ENCODE data around the gene DHPS. TPM values are rescaled to one million over a fixed set of nuclear protein-coding genes. Genes with fewer than 3 reads are reported as not detected.

Gene DHPS
- total RNA-seq, 6 donors from 2014 or later = 71.6 to 190 (median 94.3) TPM

DNA sequence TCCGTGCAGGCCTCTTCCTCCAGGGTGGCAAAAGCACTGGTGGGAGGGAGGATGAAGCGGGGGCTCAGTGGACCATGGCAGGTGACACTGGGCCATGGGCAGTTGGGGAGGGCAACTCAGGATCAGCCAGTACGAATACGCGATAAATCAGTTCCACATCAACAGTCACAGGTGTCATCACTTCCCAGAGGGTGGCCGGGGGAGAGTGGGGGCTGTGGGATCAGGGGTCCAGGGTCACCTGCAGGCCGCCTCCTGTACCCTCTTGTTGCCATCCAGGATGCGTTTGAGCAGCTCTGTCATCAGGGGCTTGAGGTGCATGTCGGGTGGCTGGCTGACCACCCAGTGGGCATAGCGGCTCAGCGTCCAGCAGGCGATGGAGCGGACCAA is 24.6 kb upstream of the DHPS start:
- Histone ChIP-seq H3K9me3 (no peaks in the 10 kb centered on the region), H3K36me3 (peaks cover 55 to 100% (median 86%) of the 10 kb centered on the region in 4 donors), H3K4me3 (no peak overlapping the region), H3K27ac (no peak overlapping the region), H3K4me1 (no peaks in the 10 kb centered on the region), H3K27me3 (no peaks in the 10 kb centered on the region)
- no peak for TF ChIP-seq POLR2A (IDR thresholded peaks at IDR 0.05)
- TF ChIP-seq, protein P1, sequence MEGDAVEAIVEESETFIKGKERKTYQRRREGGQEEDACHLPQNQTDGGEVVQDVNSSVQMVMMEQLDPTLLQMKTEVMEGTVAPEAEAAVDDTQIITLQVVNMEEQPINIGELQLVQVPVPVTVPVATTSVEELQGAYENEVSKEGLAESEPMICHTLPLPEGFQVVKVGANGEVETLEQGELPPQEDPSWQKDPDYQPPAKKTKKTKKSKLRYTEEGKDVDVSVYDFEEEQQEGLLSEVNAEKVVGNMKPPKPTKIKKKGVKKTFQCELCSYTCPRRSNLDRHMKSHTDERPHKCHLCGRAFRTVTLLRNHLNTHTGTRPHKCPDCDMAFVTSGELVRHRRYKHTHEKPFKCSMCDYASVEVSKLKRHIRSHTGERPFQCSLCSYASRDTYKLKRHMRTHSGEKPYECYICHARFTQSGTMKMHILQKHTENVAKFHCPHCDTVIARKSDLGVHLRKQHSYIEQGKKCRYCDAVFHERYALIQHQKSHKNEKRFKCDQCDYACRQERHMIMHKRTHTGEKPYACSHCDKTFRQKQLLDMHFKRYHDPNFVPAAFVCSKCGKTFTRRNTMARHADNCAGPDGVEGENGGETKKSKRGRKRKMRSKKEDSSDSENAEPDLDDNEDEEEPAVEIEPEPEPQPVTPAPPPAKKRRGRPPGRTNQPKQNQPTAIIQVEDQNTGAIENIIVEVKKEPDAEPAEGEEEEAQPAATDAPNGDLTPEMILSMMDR (IDR thresholded peaks at IDR 0.05) = no peak
- no peak for TF ChIP-seq EP300 (IDR thresholded peaks at IDR 0.05)
- TF ChIP-seq POLR2AphosphoS5 (IDR thresholded peaks at IDR 0.05) = no peak
- no peak for DNase-seq
- no peak for ATAC-seq (ENCODE audit: low FRiP score in 2 of 2)
- WGBS, 2 donors = 96 to 98% methylated on average over 13 of the region's 13 CpGs

DNA sequence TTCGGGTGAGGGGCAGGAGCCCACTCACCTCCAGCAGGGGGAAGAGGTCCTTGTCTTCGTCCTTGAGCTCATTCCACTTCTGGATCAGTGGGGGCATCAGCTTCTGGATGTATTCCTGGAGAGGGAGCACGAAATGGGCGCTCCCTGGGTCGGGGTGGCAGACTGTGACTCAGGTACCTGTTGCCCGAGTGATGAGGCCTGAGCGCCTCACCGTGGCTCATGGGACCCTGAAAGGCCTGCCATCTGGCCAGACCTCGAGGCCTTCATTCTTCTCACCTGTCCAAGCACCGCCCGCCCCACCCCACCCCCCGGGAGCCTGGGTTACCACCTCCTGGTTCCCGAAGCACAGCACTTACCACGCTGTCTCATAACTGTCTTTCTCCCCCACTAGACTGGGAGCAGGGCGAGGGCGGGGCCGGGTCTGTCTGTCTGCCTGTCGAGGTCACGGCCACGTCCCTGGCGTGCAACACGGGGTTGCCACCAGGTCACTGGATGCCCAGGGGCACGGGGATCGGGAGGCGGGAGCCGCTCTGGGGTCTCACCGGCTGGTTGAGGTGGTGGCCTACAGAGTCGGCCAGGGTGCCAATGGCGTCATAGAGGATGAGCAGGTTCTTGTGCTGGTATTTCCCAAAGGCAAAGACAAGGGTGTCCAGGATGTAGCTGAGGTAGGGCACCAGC is 24.1 kb upstream of the DHPS start:
- peaks cover 55 to 100% (median 86%) of the 10 kb centered on the region in 4 donors for H3K36me3 ChIP-seq
- DNase-seq = no peak

DNA sequence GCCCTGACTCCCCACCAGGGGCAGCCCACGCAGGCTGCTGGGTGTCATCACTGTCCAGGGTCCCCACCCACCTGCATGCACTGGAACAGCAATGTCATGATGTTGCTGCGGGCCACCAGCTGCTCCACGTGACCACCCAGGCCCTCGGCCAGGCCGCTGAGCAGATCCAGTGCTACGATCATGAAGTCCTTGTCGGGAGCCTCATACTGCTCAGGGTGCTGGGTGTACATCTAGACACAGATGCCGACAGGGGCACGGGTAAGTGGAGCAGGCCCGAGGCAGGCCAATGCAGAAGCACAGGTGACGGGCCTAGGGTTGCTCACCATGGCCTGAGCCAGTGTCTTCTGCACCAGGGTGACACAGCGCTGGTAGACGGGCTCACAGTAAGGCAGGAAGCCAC is 23.5 kb upstream of the DHPS start:
- no peaks in the 10 kb centered on the region for H3K27me3 ChIP-seq
- H3K4me3 ChIP-seq = no peak overlapping the region
- H3K4me1 ChIP-seq = no peaks in the 10 kb centered on the region
- peaks cover 51 to 100% (median 86%) of the 10 kb centered on the region in 4 donors for H3K36me3 ChIP-seq
- TF ChIP-seq, protein P1 (IDR thresholded peaks at IDR 0.05) = no peak
- TF ChIP-seq POLR2AphosphoS5 (IDR thresholded peaks at IDR 0.05) (no peak), EP300 (IDR thresholded peaks at IDR 0.05) (no peak), POLR2A (IDR thresholded peaks at IDR 0.05) (no peak)
- no peaks in the 10 kb centered on the region for H3K9me3 ChIP-seq
- 94 to 100% methylated on average over 5 to 13 of the region's 13 CpGs for WGBS, 2 donors
- no peak overlapping the region for H3K27ac ChIP-seq
- ATAC-seq (ENCODE audit: low FRiP score in 2 of 2) = no peak
- no peak for DNase-seq

More for the DNA sequence above, 24.1 kb upstream of the DHPS start:
- no peak for ATAC-seq (ENCODE audit: low FRiP score in 2 of 2)
- TF ChIP-seq, protein P1 (IDR thresholded peaks at IDR 0.05) = no peak
- TF ChIP-seq POLR2AphosphoS5 (IDR thresholded peaks at IDR 0.05) = no peak
- TF ChIP-seq POLR2A (IDR thresholded peaks at IDR 0.05) = no peak
- TF ChIP-seq EP300 (IDR thresholded peaks at IDR 0.05) = no peak
- Histone ChIP-seq H3K4me3 (no peak overlapping the region), H3K27ac (no peak overlapping the region), H3K9me3 (no peaks in the 10 kb centered on the region), H3K27me3 (no peaks in the 10 kb centered on the region), H3K4me1 (no peaks in the 10 kb centered on the region)
- WGBS, 2 donors = 95 to 96% methylated on average over 13 to 24 of the region's 29 CpGs

DNA sequence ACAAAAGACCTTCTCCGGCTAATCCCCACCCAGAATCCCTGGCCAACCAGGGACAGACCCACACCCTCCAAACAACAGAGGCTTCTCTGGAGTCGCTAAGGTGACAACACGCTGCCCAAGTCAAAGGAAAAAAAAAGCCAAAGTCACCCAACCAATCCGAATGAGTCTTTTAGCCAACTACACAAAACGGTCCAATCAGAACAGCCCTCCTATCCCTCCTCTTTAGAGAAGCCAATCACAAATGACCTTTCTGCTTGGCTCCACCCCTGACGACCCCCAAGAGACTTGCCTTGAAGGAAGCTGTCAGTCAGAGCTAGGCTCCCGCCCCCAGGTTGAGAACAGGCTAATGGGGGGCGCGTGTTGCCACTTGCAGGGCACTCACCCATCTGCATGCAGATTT is 21.4 kb upstream of the DHPS start:
- DNase-seq = no peak
- Histone ChIP-seq H3K4me1 (no peaks in the 10 kb centered on the region), H3K36me3 (peaks cover 38 to 97% (median 72%) of the 10 kb centered on the region in 4 donors), H3K27ac (no peak overlapping the region), H3K27me3 (no peaks in the 10 kb centered on the region), H3K9me3 (no peaks in the 10 kb centered on the region), H3K4me3 (no peak overlapping the region)
- 79 to 87% methylated on average over 7 to 9 of the region's 9 CpGs for WGBS, 2 donors
- ATAC-seq (ENCODE audit: low FRiP score in 2 of 2) = no peak
- TF ChIP-seq POLR2AphosphoS5 (IDR thresholded peaks at IDR 0.05) (no peak), EP300 (IDR thresholded peaks at IDR 0.05) (no peak), POLR2A (IDR thresholded peaks at IDR 0.05) (no peak)
- TF ChIP-seq, protein P1 (IDR thresholded peaks at IDR 0.05) = no peak
